Islet precursor cell (in vitro differentiated cells): ENCODE results near the gene IER3IP1.

Experiments
- DNase-seq: peaks from one replicate; pipeline ENCODE4 v3.0.0-alpha.2; 2018

The IER3IP1 gene

DNA sequence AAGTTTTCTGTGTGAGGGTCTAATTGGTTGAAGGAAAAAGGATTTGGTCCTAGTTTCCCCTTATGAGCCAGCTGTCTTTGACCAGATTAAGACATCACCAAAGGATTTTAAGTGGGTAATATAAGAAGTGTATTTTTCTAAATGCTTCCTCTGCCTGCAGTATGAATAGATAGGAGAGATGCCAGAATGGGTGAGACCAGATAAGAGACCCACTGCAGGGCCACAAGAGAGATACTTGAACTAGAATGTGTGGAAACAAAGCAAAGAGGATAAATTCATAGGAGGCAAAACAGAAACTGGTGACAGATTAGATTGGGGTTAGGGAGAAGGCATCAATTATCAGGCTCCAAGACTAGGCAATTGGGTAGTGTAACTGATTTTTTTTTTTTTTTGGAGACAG lies 24.7 kb downstream of the IER3IP1 start:
- no peak for DNase-seq

DNA sequence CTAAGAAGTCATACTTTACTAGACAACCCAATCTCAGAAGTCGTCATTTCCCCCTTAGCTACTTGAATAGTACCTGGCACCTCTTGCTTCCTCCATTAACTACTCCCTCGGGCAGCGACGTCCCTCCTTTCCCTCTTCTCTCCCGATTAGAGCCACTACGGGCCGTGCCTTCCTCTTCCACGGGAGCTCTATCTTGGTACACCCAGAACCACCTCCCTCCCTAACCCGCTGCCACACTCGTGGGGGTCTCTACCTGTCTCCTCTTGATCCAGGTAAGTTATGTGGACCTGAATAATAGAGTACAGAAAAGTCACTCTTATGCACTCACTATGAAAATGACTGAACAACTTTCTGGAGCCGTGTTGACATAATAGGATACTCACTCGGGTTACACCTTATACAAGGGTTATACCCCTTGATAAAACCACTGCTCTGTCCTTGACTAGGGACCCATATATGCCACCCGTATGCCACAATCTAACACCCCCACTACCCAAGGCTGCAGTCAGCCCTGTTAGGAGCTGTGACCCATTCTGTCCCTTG lies 25.3 kb downstream of the IER3IP1 start:
- DNase-seq = peak; percentile 55

DNA sequence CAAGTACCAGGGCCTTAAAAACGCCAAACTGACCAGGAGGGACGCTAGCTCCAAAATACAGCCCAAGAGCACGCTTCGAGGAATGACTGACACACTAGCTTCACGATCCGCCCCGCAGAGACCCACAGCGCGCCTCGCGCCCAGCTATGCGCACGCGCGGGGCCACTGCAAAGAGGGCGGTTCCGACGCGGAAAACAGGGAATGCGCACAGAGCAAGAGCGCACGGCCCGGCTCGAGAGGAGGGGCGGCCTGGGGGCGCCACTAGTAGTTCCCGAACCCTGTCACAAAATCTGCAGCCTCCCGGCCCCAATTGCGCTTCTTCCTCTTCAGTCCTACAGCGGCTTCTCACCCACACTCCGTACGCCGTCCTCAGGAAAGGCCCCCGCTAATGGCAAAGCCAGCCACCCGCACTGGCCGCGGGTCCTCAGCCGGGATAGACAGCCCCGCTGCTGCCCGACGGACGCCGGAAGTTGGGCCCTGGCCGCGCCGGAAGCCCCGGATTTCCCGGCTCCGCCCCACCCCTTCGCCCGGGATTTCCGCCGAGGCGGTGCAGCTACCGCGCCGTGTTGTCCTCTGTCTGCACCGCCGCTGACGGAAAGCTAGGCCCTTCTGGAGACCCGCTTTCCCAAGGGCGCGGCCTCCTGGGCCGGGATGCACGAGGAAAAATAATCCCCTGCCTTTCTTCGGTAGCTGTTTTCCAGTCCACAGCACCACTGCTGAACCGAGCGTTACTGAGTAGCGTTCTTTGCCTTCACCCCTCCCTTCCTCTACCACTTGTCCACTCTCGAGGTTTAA lies 25.9 kb downstream of the IER3IP1 start, which contains the start of gene HDHD2:
TSS of gene HDHD2 (minus strand) at position 472 of the 795 bp plus-strand sequence. CDS start 14,061 bp downstream, outside the sequence.
- peak; percentile 93 for DNase-seq

DNA sequence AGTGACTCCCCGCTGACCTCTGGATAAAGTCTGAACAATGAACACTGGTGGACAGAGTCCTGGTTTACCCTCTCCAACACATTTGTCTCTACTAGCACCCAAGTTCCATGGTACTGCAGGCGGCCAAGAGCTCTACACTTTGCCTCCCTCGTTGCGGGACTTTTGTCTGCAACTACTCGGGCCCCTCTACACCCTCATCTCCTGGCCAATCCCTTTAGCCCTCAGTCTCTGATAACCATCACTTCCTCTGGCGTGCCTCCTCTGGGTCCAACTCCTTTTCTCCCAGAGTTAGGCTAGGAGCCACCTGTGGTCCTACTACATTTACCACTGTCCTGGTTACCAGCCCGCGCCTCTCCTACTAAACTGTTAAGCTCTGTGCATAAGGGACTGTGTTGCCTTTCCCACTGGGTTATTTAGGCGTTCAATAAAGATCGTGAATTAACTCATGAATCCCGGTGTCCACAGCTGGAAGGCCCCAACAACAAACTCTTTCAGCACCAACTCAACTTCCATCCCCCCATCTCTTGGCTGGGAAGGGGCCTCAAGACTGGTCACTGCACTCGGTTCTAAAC lies 26.6 kb downstream of the IER3IP1 start:
- peak; percentile 60 for DNase-seq

DNA sequence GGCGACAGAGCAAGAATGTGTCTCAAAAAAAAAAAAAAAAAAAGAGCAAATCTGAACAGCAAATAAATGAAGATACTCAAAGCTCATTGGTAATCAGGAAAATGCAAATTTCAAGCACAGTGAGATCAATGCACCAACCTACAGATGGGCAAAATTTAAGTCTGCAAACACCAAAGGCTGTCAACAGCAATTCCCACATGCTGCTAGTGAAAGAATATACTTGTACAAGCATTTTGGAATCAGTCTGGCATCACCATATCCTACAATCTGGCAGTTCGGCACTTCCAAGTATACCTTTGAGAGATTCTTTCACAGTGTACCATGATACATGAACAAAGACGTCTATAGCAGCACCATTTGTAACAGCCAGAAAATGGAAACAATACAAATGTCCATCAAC lies 30.0 kb downstream of the IER3IP1 start:
- no peak for DNase-seq

DNA sequence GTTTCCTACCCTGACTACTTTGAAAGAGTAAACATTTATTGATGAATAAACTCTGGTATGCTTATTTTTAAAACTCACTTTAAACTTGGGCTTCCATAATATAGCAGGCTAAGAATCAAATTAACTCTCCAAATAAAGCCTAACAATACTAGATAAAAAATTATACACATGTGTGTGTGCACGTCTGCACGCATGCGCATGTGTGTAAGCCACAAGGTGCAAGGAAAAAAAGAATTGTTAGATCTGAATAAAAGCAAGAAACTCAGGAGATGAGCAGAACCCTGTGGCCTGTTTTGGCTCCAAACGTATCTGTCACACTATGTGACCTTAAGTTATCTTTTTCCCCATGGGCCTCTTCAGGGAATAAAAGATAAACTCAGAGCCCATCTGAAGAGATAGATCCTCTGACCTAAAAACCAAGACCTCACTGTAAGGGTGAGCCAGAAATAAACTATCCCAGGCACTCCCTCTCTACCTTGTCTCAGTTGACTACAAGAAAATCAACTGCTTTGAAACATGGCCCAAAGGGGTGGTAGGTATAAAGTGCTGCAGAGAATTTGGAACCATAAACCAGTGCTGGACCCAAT lies 32.2 kb downstream of the IER3IP1 start:
- no peak for DNase-seq

DNA sequence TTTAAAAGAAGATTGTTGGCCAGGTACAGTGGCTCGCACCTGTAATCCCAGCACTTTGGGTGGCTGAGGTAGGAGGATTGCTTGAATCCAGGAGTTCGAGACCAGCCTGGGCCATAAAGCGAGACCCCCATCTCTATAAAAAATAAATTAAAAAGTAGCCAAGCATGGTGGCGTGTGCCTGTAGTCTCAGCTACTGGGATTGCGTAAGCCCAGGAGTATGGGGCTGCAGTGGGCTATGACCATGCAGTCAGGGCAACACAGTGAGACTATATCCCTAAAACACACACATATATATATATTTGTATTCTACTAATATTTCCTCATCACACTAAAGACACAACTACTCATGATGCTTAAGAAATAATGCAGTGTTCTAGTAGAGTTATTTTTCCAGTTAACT lies 33.0 kb downstream of the IER3IP1 start:
- DNase-seq = no peak

DNA sequence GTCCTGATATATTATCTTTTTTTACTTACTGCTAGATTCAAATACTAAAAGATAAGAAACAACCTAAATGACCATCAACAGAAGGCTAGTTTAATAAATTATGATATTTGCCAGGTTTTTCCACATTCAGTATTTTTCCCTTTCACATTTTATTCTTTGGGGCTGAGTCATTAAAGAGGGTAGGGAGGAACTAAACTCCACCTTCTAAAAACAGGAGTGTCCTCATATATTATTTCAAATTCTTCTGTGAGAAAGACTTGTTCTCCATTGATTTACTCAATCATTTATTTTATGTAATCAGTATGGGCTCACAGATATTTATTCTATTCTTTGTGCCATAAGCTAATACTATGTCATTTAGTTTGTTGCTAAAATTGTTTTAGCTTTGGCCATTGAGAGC lies 34.9 kb downstream of the IER3IP1 start:
- no peak for DNase-seq

DNA sequence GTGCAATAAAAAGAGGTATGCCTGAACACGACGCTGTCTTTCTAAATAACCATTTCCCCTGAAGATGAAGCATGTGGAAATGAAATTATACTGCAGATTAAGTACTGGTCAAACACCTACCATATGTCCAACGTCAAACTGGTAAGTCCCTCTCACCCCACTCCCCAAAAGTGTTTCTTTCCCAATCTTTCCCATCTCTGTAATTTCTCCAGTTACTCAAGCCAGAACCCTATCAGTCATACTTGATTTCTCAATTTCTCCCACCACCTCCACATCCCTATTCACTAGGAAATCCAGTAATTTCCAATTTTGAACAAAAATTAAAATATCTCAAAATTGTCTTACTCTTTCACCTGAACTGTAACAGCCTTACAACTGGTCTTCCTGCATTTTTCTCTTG lies 55.0 kb downstream of the IER3IP1 start:
- DNase-seq = no peak

DNA sequence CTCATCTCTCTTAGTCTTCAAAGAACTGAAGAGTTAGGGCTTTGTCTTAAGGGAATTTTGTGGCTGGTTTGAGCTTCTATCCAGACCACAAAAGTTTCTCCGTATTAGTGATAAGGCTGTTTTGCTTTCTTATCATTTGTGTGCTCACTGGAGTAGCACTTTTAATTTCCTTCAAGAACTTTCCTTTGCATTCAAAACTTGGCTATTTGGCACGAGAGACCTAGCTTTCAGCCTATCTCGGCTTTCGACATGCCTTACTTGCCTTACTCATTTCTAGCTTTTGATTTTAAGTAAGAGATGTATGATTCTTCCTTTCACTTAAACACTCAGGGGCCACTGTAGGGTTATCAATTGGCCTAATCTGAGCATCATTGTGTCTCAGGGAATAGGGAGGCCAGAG lies 55.7 kb downstream of the IER3IP1 start:
- no peak for DNase-seq

DNA sequence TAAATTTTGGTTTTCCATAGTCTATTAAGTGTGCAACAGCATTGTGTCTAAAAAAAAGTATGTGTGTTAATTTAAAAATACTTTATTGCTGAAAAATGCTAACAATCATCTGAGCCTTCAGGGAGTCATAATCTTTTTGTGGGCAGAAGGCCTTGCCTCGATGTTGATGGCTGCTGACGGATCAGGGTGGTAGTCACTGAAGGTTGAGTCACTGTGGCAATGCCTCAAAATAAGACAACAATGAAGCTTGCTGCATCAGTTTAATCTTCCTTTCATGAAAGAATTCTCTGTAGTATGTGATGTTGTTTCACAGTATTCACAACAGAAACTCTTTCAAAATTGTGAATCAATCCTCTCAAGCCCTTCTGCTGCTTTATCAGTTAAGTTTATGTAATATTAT lies 57.2 kb downstream of the IER3IP1 start:
- no peak for DNase-seq

DNA sequence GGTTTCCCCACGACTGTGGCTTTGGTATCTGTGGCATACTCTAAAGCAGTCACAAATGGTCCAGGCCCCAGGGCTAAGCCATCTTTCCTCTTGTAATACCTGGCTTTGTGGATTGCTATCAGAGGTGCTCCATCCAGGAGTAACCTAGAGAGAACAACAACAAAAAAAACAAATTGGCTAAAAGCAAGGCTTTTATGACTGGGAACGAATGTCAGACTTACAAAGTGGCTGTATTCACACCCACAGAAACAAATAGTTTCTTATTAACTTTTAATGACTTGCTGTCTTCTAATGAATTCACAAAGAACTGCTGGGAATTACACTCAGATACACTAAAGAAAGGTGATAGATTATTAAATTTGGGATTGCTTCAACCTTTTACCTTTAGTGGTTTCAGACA lies 61.0 kb downstream of the IER3IP1 start:
- no peak for DNase-seq

DNA sequence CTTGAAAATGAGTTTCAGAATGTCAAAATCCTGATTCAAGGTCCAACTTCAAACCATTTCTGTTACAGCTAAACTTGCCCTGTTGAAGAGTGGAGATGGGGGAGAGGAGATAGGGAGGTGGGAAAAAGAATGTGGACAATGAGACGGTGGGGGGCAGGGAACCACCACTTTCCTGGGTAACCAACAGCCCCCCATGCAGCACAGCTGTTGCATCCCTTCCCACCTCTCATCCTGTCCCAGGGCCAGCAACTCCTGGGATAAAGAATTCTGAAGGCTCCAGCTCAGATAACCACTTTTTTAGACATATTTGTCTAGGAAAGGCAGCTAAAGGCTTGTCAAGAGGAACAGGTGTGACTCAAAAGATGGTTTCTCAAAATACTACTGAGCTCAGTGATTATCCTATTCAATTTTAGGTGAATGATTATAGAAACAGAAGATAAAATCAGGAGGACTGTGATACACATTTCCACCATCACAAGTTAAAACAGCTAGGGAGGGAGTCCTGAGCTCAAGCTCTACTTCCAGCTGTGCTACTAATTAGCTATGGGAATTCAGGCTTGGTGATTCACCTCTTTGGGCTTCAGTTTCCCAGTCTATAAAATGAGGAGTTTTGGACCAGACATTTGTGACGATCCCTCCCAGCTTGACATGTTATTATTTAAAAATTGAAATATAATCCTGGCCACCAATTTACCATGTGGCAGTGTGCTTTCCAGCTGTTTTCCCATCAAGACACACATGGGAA lies 62.2 kb downstream of the IER3IP1 start:
- no peak for DNase-seq

DNA sequence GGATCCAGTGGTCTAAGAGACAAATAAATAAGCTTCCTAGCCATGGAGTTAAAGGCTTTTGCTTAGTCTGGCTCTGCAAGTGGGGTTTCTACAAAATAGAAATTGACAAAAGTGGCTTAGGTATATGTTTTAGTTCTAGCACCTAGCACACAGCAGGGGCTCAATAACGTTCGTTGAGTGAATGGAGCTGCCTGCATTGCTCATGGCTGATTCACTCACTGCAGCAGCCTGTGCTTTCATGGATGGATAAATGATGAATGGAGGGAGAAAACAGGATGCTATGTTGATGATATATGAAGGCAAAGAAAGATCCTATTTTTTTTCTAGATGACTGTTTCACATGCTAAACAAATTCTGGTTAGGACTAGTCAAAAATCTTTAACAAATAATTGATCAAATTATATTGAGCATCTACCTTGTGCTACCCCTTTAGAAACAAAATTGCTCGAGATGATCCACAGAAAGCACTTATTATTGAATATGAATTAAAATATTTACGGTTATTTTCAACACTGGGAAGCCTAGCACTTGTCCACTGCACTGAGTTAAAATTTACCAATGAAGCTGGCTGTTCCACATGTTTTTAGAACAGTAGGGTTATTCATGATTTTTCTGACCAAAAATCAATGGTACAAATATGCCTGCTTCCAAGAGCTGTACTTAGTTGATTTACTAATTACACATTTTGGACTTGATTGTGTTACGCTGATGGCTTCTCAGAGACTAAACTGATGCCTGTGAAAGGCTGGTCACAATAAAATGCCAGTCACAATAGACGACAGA lies 65.5 kb downstream of the IER3IP1 start:
- no peak for DNase-seq

DNA sequence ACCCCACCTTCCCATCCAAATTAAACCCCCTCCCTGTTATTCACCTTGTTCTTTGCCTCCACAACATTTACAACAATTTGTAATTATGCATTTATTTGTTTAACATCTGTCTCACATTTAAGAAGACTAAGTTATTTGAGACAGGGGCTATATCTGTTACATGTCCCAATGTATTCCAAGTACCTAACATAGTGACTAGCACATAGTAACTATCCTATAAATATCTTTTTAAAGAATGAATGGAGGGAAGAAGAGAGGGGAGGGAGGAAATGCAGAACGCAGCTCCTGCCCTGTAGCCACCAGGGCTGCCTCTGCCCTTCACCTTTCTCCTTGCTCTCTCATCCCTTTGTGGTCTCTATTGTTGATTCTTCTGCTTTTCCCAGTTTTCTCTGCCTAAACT lies 66.4 kb downstream of the IER3IP1 start:
- DNase-seq = no peak

DNA sequence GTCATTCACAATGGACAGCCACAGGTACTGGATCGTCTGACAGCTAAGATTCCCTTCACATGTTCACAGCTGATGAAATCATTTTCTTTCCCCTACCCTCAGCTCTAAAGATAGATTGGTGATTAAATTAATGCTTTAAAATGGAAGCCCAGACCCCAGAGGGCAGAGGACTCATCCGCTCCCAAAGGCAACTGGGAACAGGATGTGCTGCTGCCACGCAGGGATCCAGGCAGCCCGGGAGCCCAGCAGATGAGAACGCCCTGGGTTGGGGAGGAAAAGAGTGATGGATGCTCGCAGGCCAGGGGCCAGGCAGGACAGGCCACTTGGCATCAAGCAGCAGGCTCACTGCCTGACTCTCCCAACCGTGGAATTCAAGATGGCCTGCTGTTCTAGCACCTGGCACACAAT lies 67.2 kb downstream of the IER3IP1 start:
- no peak for DNase-seq

DNA sequence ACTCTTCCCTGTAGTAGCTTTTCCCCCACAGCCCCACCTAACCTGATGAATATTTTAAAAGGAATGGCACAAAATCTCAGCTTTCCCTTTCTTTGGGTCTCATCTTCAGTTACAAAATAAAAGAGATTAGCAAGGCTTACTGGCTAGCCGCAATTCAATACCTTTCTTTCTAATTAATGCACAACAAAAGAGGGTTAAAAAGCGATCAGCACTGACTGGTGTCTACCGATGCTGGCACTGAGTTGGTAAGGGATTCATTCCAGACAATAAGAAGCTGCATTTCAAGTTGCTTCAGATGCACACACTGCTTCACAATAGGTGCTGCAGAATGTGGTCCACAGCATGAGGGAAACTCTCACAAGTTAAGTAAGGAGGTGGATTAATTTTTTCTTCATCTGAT lies 67.8 kb downstream of the IER3IP1 start:
- DNase-seq = no peak
